Panc1 (cell line): ENCODE results near the gene ZFYVE27. TPM values are rescaled to one million over a fixed set of nuclear protein-coding genes. Genes with fewer than 3 reads are reported as not detected.

Experiments used
- ATAC-seq: fragments of 200-7000 bp; cut with Tn5 transposase; 2 replicates; pipeline ENCODE4 v1.9.1; 2020; ENCODE audit warnings: mild to moderate bottlenecking, moderate library complexity
- BruUV-seq: library from RNA; stranded (reverse); fragments of 400-500 nt; replicated peaks from 2 replicates; lab custom pipeline; 2021; lab: Mats Ljungman, UMichigan
- CTCF ChIA-PET: fragments of 300-600 bp; sonication (Branson Sonifier 250); formaldehyde crosslinking; loops from one replicate; lab custom pipeline; 2022; ENCODE audit warnings: antibody characterized with exemption; lab: Charles Lee
- POLR2A ChIA-PET: fragments of 300-600 bp; sonication (Branson Sonifier 250); formaldehyde crosslinking; loops from one replicate; lab custom pipeline; 2022; ENCODE audit warnings: antibody characterized with exemption; lab: Charles Lee
- DNase-seq: peaks from one replicate; pipeline ENCODE4 v3.0.0-alpha.2; 2010; ENCODE audit warnings: low read depth, low spot score
- H3K27ac ChIP-seq: 2 replicates; pipeline ENCODE4 v1.5.1; 2011; ENCODE audit warnings: mild to moderate bottlenecking, low read length, inconsistent platforms
- H3K27me3 ChIP-seq: fragments of 200-500 bp; sonication (Bioruptor generic); 2 replicates; pipeline ENCODE4 v1.6.0; 2014; ENCODE audit warnings: low read length, inconsistent platforms; ENCODE audit not compliant: control insufficient read depth, insufficient read depth
- H3K36me3 ChIP-seq: fragments of 200-500 bp; sonication (Bioruptor generic); 2 replicates; pipeline ENCODE4 v1.5.1; 2014; ENCODE audit warnings: inconsistent platforms, mild to moderate bottlenecking, low read length, moderate library complexity; ENCODE audit not compliant: control insufficient read depth, insufficient read depth
- H3K4me1 ChIP-seq: 2 replicates; pipeline ENCODE4 v1.5.1; 2011; ENCODE audit warnings: inconsistent platforms, mild to moderate bottlenecking, low read length, moderate library complexity; ENCODE audit not compliant: control insufficient read depth, insufficient read depth
- H3K4me3 ChIP-seq, 2 experiments: 2 replicates each; pipeline ENCODE4 v1.5.1; 2011 to 2012; ENCODE audit warnings: low read depth in 2 of 2, low read length in 2 of 2, mild to moderate bottlenecking in 2 of 2, inconsistent platforms in 1 of 2, moderate library complexity in 1 of 2
- H3K9me3 ChIP-seq: fragments of 200-500 bp; sonication (Bioruptor generic); 2 replicates; pipeline ENCODE4 v1.5.1; 2014; ENCODE audit warnings: low read depth, mild to moderate bottlenecking, inconsistent platforms, low read length, moderate library complexity; ENCODE audit not compliant: control insufficient read depth, insufficient read depth
- CTCF ChIP-seq: fragments of 450-650 bp; IDR thresholded peaks from 2 replicates; pipeline ENCODE4 v1.5.1; 2017; ENCODE audit warnings: mild to moderate bottlenecking
- POLR2AphosphoS5 ChIP-seq: IDR thresholded peaks from 2 replicates; pipeline ENCODE4 v1.6.1; 2012; ENCODE audit warnings: mild to moderate bottlenecking, low read depth, low read length, moderate library complexity
- REST ChIP-seq, 2 experiments: IDR thresholded peaks; 2 replicates each; pipeline ENCODE4 v1.6.1; 2011 to 2012; ENCODE audit warnings: low read depth in 2 of 2, control low read depth in 1 of 2, low read length in 1 of 2, mild to moderate bottlenecking in 1 of 2, moderate library complexity in 1 of 2; ENCODE audit not compliant: insufficient read depth in 1 of 2
- SIN3A ChIP-seq: IDR thresholded peaks from 2 replicates; pipeline ENCODE4 v1.6.1; 2012; ENCODE audit warnings: low read depth, mild to moderate bottlenecking, low read length, moderate library complexity, borderline replicate concordance; ENCODE audit not compliant: insufficient read depth
- TCF7L2 ChIP-seq: IDR thresholded peaks from 2 replicates; pipeline ENCODE4 v1.6.1; 2011; ENCODE audit warnings: mild to moderate bottlenecking, low read depth, low read length, inconsistent platforms
- in situ Hi-C: cut with HindIII; loops from 2 replicates; pipeline ENCODE4 v1.10.0; 2016; ENCODE audit warnings: low sequenced_read_pairs, low pct_unique_long_range_greater_than_20kb
- intact Hi-C: fragments of 100-400 bp; cut with micrococcal nuclease; formaldehyde crosslinking; loops from one replicate; pipeline ENCODE4 v1.10.0; 2022; ENCODE audit not compliant: unreplicated experiment
- total RNA-seq: library from RNA; stranded (reverse); gene quantifications from one replicate; pipeline ENCODE4 v1.2.1, GENCODE V29; 2021; ENCODE audit not compliant: unreplicated experiment

Gene ZFYVE27
- total RNA-seq, 1 experiment from 2014 or later, result 37.9 TPM

- ChIA-PET POLR2A (interaction anchor here (0.7 kb wide), 1 partner anchor 86 kb away, joined by 8 read pairs; no protein-coding TSS in a partner anchor), CTCF (interaction anchor here (0.6 to 0.7 kb wide), 3 partner anchors 8 to 123 kb away, joined by 5 to 7 read pairs (median 7); no protein-coding TSS in a partner anchor)
- ATAC-seq (no peak), DNase-seq (no peak)
- intact Hi-C loops (no loop called here), in situ Hi-C loops (no loop called here)
- H3K27ac ChIP-seq, result no peak overlapping the region
- no peaks in the 10 kb centered on the region for H3K9me3 ChIP-seq
- H3K4me1 ChIP-seq, result no peaks in the 10 kb centered on the region
- no TSS peak for BruUV-seq
- H3K27me3 ChIP-seq, result no peaks in the 10 kb centered on the region
- no peak overlapping the region for H3K4me3 ChIP-seq
- TF ChIP-seq POLR2AphosphoS5 (no peak), TCF7L2 (no peak), CTCF (no peak), REST (IDR thresholded peaks at IDR 0.05; ENCODE audit: insufficient read depth in 1 of 2, low read depth in 2 of 2, low read length in 1 of 2) (no peak), SIN3A (no peak)
- 0 out of 2 replicates have a peak, but pooled peaks cover under 1% of the 10 kb centered on the region for H3K36me3 ChIP-seq
Observed at GRCh38 chr10:97757471-97757870, 20.5 kb downstream of the ZFYVE27 start.

GRCh38 chr10:97759158-97759887 lies 22.4 kb downstream of the ZFYVE27 start:
- TF ChIP-seq CTCF (peak; percentile 98), TCF7L2 (no peak)
- Histone ChIP-seq H3K36me3 (no peaks in the 10 kb centered on the region), H3K4me1 (no peaks in the 10 kb centered on the region), H3K27me3 (no peaks in the 10 kb centered on the region), H3K4me3 (no peak overlapping the region), H3K27ac (no peak overlapping the region), H3K9me3 (no peaks in the 10 kb centered on the region)
- DNase-seq (peak; percentile 32), ATAC-seq (peak; percentile 93)
- CTCF ChIA-PET, result no interaction called here
- POLR2A ChIA-PET, result no interaction called here
- in situ Hi-C loops (no loop called here), intact Hi-C loops (loop anchor here (1.0 kb wide), 1 partner anchor 110 kb away; no protein-coding TSS in a partner anchor)
- no TSS peak for BruUV-seq
